ENCODE results near the gene INO80D. TPM values are rescaled to one million over a fixed set of nuclear protein-coding genes. Genes with fewer than 3 reads are reported as not detected.

Gene INO80D
- total RNA-seq, 1 experiment from 2014 or later, result 20.2 TPM

- Mint-ChIP-seq H3K4me3 (ENCODE audit: low read depth, unreplicated experiment) (no peak overlapping the region), H3K9me3 (ENCODE audit: low read depth, unreplicated experiment) (no peaks in the 10 kb centered on the region), H3K27me3 (ENCODE audit: unreplicated experiment) (no peaks in the 10 kb centered on the region), H3K27ac (ENCODE audit: unreplicated experiment) (no peak overlapping the region), H3K36me3 (ENCODE audit: insufficient read depth, unreplicated experiment) (peaks cover 6% of the 10 kb centered on the region), H3K4me1 (ENCODE audit: low read depth, unreplicated experiment) (no peaks in the 10 kb centered on the region)
- TF ChIP-seq, protein P1, sequence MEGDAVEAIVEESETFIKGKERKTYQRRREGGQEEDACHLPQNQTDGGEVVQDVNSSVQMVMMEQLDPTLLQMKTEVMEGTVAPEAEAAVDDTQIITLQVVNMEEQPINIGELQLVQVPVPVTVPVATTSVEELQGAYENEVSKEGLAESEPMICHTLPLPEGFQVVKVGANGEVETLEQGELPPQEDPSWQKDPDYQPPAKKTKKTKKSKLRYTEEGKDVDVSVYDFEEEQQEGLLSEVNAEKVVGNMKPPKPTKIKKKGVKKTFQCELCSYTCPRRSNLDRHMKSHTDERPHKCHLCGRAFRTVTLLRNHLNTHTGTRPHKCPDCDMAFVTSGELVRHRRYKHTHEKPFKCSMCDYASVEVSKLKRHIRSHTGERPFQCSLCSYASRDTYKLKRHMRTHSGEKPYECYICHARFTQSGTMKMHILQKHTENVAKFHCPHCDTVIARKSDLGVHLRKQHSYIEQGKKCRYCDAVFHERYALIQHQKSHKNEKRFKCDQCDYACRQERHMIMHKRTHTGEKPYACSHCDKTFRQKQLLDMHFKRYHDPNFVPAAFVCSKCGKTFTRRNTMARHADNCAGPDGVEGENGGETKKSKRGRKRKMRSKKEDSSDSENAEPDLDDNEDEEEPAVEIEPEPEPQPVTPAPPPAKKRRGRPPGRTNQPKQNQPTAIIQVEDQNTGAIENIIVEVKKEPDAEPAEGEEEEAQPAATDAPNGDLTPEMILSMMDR (IDR thresholded peaks at IDR 0.05; ENCODE audit: unreplicated experiment), result no peak
- BruUV-seq (replicated peaks), result no TSS peak
- no peak for DNase-seq
- CTCF ChIA-PET, result interaction anchor here (0.6 kb wide), 1 partner anchor 1375 kb away, joined by 3 read pairs; no protein-coding TSS in a partner anchor
- intact Hi-C loops (cut with micrococcal nuclease; ENCODE audit: unreplicated experiment), result no loop called here
These were observed 21.9 kb downstream of the INO80D start for GRCh38 chr2:206064077-206064476.

GRCh38 chr2:206063635-206064034 is 22.3 kb downstream of the INO80D start:
- intact Hi-C loops (cut with micrococcal nuclease; ENCODE audit: unreplicated experiment), result no loop called here
- no peaks in the 10 kb centered on the region for H3K27me3 Mint-ChIP-seq (ENCODE audit: unreplicated experiment)
- no peaks in the 10 kb centered on the region for H3K9me3 Mint-ChIP-seq (ENCODE audit: low read depth, unreplicated experiment)
- H3K36me3 Mint-ChIP-seq (ENCODE audit: insufficient read depth, unreplicated experiment), result peaks cover 6% of the 10 kb centered on the region
- BruUV-seq (replicated peaks), result no TSS peak
- TF ChIP-seq, protein P1 (IDR thresholded peaks at IDR 0.05; ENCODE audit: unreplicated experiment), result no peak
- no peak overlapping the region for H3K4me3 Mint-ChIP-seq (ENCODE audit: low read depth, unreplicated experiment)
- CTCF ChIA-PET, result no interaction called here
- H3K27ac Mint-ChIP-seq (ENCODE audit: unreplicated experiment), result no peak overlapping the region
- DNase-seq, result no peak
- no peaks in the 10 kb centered on the region for H3K4me1 Mint-ChIP-seq (ENCODE audit: low read depth, unreplicated experiment)

GRCh38 chr2:206062724-206063123 is 23.2 kb downstream of the INO80D start:
- H3K9me3 Mint-ChIP-seq (ENCODE audit: low read depth, unreplicated experiment), result no peaks in the 10 kb centered on the region
- TF ChIP-seq, protein P1 (IDR thresholded peaks at IDR 0.05; ENCODE audit: unreplicated experiment), result no peak
- no peaks in the 10 kb centered on the region for H3K27me3 Mint-ChIP-seq (ENCODE audit: unreplicated experiment)
- CTCF ChIA-PET, result no interaction called here
- H3K4me3 Mint-ChIP-seq (ENCODE audit: low read depth, unreplicated experiment), result no peak overlapping the region
- H3K27ac Mint-ChIP-seq (ENCODE audit: unreplicated experiment), result no peak overlapping the region
- no peaks in the 10 kb centered on the region for H3K4me1 Mint-ChIP-seq (ENCODE audit: low read depth, unreplicated experiment)
- no peak for DNase-seq
- peaks cover 10% of the 10 kb centered on the region for H3K36me3 Mint-ChIP-seq (ENCODE audit: insufficient read depth, unreplicated experiment)
- BruUV-seq (replicated peaks), result no TSS peak
- intact Hi-C loops (cut with micrococcal nuclease; ENCODE audit: unreplicated experiment), result no loop called here

GRCh38 chr2:206056286-206056685 is 29.7 kb downstream of the INO80D start:
- Mint-ChIP-seq H3K4me1 (ENCODE audit: low read depth, unreplicated experiment) (no peaks in the 10 kb centered on the region), H3K36me3 (ENCODE audit: insufficient read depth, unreplicated experiment) (peaks cover 17% of the 10 kb centered on the region), H3K4me3 (ENCODE audit: low read depth, unreplicated experiment) (no peak overlapping the region), H3K9me3 (ENCODE audit: low read depth, unreplicated experiment) (no peaks in the 10 kb centered on the region), H3K27ac (ENCODE audit: unreplicated experiment) (no peak overlapping the region), H3K27me3 (ENCODE audit: unreplicated experiment) (no peaks in the 10 kb centered on the region)
- intact Hi-C loops (cut with micrococcal nuclease; ENCODE audit: unreplicated experiment), result no loop called here
- CTCF ChIA-PET, result no interaction called here
- DNase-seq, result no peak
- BruUV-seq (replicated peaks), result no TSS peak
- TF ChIP-seq, protein P1 (IDR thresholded peaks at IDR 0.05; ENCODE audit: unreplicated experiment), result no peak
